Measurements from ENCODE around the gene SERPINB6. TPM values are rescaled to one million over a fixed set of nuclear protein-coding genes. Genes with fewer than 3 reads are reported as not detected.

The SERPINB6 gene
- total RNA-seq, 1 experiment from 2014 or later = 39.0 TPM

- no peak overlapping the region for H3T11ph ChIP-seq (ENCODE audit: low read length)
- no peak overlapping the region for H2AK5ac ChIP-seq (ENCODE audit: insufficient read length, low read length)
- H4K8ac ChIP-seq (replicated peaks; ENCODE audit: insufficient read length, low read depth, low read length) = no peak overlapping the region
- no peak overlapping the region for H2BK5ac ChIP-seq (ENCODE audit: insufficient read length, low read length)
- TF ChIP-seq CTCF (conservative IDR thresholded peaks at IDR 0.05) = no peak
- H3K18ac ChIP-seq (ENCODE audit: insufficient read length, low read depth, low read length) = no peak overlapping the region
- H3K56ac ChIP-seq (ENCODE audit: insufficient read length, low read depth, low read length) = no peak overlapping the region
- no peak for DNase-seq
- H4K91ac ChIP-seq (ENCODE audit: insufficient read length, low read depth, low read length) = no peak overlapping the region
- H3K27ac Mint-ChIP-seq = peak overlapping the region in 1 of 3 experiments; percentile 56; a peak in 1 of 7 replicates
- no peaks in the 10 kb centered on the region for H3K27me3 ChIP-seq (ENCODE audit: insufficient read depth, low read length)
- H4K20me1 ChIP-seq (ENCODE audit: control insufficient read depth, insufficient read depth, insufficient read length) = no peaks in the 10 kb centered on the region
- H3K79me1 ChIP-seq (ENCODE audit: insufficient read depth, low read depth, low read length, poor library complexity, severe bottlenecking) = no peaks in the 10 kb centered on the region
- H2BK120ac ChIP-seq (ENCODE audit: low read depth, low read length, poor library complexity, severe bottlenecking) = no peak overlapping the region
- no peak overlapping the region for H2BK15ac ChIP-seq (ENCODE audit: low read depth, low read length)
- no peak overlapping the region for H3K14ac ChIP-seq (ENCODE audit: insufficient read depth, low read length)
- no peak overlapping the region for H4K5ac ChIP-seq (ENCODE audit: insufficient read length, low read depth, low read length)
- H3K23me2 ChIP-seq (ENCODE audit: insufficient read length, low read depth, low read length, poor library complexity, severe bottlenecking) = no peaks in the 10 kb centered on the region
- H3K4me1 Mint-ChIP-seq = peaks cover 69 to 83% of the 10 kb centered on the region in 2 experiments
- no peak overlapping the region for H3K4me2 ChIP-seq (ENCODE audit: insufficient read depth, insufficient read length, low read length)
- no peak overlapping the region for H2BK20ac ChIP-seq (ENCODE audit: low read depth, low read length, poor library complexity, severe bottlenecking)
- H3K23ac ChIP-seq (ENCODE audit: insufficient read length, low read depth, low read length) = no peak overlapping the region
- no peak overlapping the region for H3K4ac ChIP-seq (ENCODE audit: low read depth, low read length)
- H3K9me3 ChIP-seq (ENCODE audit: control insufficient read depth, low read depth, low read length) = no peaks in the 10 kb centered on the region
- no CpG with 5 or more reads among the region's 6 CpGs for WGBS (ENCODE audit: extremely low coverage, insufficient read length, low lambda C conversion rate)
- H2BK12ac ChIP-seq (ENCODE audit: insufficient read length, low read depth, low read length) = no peak overlapping the region
- H3K27me3 Mint-ChIP-seq (ENCODE audit: low read depth) = peaks cover 6% of the 10 kb centered on the region
- H3K4me3 Mint-ChIP-seq = no peak overlapping the region
- H3K36me3 Mint-ChIP-seq (ENCODE audit: insufficient read depth in 1 of 3, low read depth in 3 of 3) = peaks cover 8 to 9% (median 9%) of the 10 kb centered on the region in 3 experiments
- no peak overlapping the region for H2AFZ ChIP-seq (ENCODE audit: low read length)
- peaks cover 16% of the 10 kb centered on the region; the same call in 1 of the 2 replicates for H3K4me1 ChIP-seq (ENCODE audit: insufficient read depth, low read length)
- H3K9me3 Mint-ChIP-seq = peaks cover 8 to 13% of the 10 kb centered on the region in 2 experiments
- no peaks in the 10 kb centered on the region for H3K79me2 ChIP-seq (ENCODE audit: insufficient read depth, low read length)
- H3K27ac ChIP-seq (ENCODE audit: insufficient read length, low read depth, low read length) = no peak overlapping the region
- H3K9ac ChIP-seq (ENCODE audit: extremely low read depth, insufficient read length, low read length) = no peak overlapping the region
Observed at GRCh38 chr6:2919886-2920285, 51.5 kb downstream of the SERPINB6 start.

All from H9 (cell line).